ENCODE data around the gene C1orf174.

Gene C1orf174

DNA sequence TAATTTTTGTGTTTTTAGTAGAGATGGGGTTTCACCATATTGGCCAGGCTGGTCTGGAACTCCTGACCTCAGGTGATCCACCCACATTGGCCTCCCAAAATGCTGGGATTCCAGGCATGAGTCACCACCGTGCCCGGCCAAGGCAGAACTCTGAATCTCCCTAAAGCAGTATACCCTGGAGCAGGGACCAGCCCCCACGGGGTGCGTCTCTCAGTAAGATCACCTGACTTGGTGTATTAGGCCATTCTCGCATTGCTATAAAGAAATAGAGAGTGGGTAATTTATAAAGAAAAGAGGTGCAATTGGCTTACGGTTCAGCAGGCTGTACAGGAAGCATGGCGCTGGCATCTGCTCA is 28.6 kb downstream of the C1orf174 start:
- no peaks in the 10 kb centered on the region for H3K27me3 Mint-ChIP-seq
- intact Hi-C loops (cut with micrococcal nuclease): no loop called here
- no peaks in the 10 kb centered on the region for H3K9me3 Mint-ChIP-seq
- no peaks in the 10 kb centered on the region for H3K4me1 Mint-ChIP-seq (ENCODE audit: low read depth)
- H3K27ac Mint-ChIP-seq: no peak overlapping the region
- peaks cover 97% of the 10 kb centered on the region for H3K36me3 Mint-ChIP-seq (ENCODE audit: low read depth)
- no peak overlapping the region for H3K4me3 Mint-ChIP-seq

- Mint-ChIP-seq H3K27me3 (no peaks in the 10 kb centered on the region), H3K4me3 (no peak overlapping the region), H3K4me1 (ENCODE audit: low read depth) (peaks cover 5% of the 10 kb centered on the region)
Observed at GRCh38 chr1:3869751-3870301, 30.2 kb downstream of the C1orf174 start.

DNA sequence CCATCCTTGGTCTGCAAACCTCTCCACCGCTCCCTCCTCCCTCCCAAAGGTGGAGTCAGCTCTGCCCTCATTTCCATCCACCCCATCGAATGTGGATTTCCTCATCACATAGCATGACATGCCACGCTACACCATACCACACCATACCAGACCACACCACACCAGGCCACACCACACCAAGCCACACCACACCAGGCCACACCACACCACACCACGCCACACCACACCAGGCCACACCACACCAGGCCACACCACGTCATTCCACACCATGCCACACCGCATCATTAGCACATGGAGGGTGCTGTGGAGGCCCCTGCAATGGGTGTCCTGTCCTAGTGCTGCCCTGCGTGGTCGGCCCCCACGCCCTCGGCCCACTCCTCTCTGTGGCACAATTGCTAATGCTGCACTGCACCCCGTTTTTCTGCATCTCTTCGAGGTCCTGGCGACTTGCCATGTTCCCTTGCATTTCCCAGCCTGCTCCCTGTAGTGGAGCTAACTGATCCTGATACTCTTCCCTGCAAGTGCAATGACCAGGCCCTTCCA is 31.5 kb downstream of the C1orf174 start:
- Mint-ChIP-seq H3K4me1 (ENCODE audit: low read depth) (peaks cover 7% of the 10 kb centered on the region), H3K27me3 (no peaks in the 10 kb centered on the region), H3K27ac (no peak overlapping the region), H3K9me3 (no peaks in the 10 kb centered on the region), H3K4me3 (no peak overlapping the region), H3K36me3 (ENCODE audit: low read depth) (peaks cover 76% of the 10 kb centered on the region)
- intact Hi-C loops (cut with micrococcal nuclease): no loop called here

More at GRCh38 chr1:3869751-3870301, 30.2 kb downstream of the C1orf174 start:
- Mint-ChIP-seq H3K36me3 (ENCODE audit: low read depth) (peaks cover 84% of the 10 kb centered on the region), H3K27ac (no peak overlapping the region), H3K9me3 (no peaks in the 10 kb centered on the region)
- intact Hi-C loops (cut with micrococcal nuclease): no loop called here

DNA sequence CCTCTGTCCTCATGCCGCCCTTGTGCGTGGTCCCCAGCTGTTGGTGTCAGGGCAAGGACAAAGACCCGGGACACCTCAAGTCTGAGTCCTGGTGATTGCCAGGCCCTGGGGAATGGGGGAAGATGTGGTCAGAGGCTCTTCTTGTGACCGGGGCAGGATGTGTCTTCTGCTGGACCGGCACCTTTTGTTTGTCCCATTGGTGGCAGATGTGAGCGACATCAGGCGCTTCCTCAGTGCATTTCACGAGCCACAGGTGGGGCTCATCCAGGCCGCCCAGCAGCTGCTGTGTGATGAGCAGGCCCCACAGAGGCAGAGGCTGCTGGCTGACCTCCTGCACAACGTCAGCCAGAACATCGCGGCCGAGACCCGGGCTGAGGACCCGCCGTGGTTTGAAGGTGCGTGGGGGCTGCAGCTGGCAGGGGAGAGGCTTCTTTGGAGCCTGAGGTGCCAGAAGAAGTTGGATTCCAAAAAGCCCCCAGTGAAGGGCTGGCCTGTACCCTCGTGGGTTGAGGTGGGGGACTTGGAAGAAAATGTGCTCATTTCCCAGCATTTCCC is 34.4 kb downstream of the C1orf174 start:
- intact Hi-C loops (cut with micrococcal nuclease): no loop called here
- no peaks in the 10 kb centered on the region for H3K9me3 Mint-ChIP-seq
- no peak overlapping the region for H3K4me3 Mint-ChIP-seq
- no peaks in the 10 kb centered on the region for H3K27me3 Mint-ChIP-seq
- H3K4me1 Mint-ChIP-seq (ENCODE audit: low read depth): peaks cover 7% of the 10 kb centered on the region
- H3K27ac Mint-ChIP-seq: no peak overlapping the region
- H3K36me3 Mint-ChIP-seq (ENCODE audit: low read depth): peaks cover 52% of the 10 kb centered on the region

DNA sequence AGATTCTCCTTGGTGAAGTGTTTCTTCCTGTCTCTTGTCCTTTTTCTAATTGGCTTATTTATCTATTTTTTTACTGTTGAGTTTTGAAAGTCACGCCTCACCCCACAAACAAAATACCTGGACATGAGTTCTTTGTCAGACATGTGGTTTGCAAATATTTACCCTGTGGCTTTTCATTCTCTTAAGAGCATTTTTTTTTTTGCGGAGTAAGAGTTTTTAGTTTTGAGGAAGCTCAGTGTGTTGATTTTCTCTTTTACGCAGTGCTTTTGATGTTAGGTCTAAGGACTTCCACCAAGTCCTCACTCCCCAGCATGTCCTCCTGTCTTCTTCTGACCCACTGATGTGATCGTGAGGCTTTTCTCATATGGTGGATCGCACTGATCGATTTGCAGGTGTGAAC is 35.2 kb downstream of the C1orf174 start:
- intact Hi-C loops (cut with micrococcal nuclease): no loop called here
- H3K27me3 Mint-ChIP-seq: no peaks in the 10 kb centered on the region
- peaks cover 9% of the 10 kb centered on the region for H3K4me1 Mint-ChIP-seq (ENCODE audit: low read depth)
- no peaks in the 10 kb centered on the region for H3K9me3 Mint-ChIP-seq
- peaks cover 44% of the 10 kb centered on the region for H3K36me3 Mint-ChIP-seq (ENCODE audit: low read depth)
- H3K4me3 Mint-ChIP-seq: no peak overlapping the region
- H3K27ac Mint-ChIP-seq: no peak overlapping the region

- Mint-ChIP-seq H3K27me3 (no peaks in the 10 kb centered on the region), H3K4me3 (no peak overlapping the region)
- intact Hi-C loops (cut with micrococcal nuclease): no loop called here
Observed at GRCh38 chr1:3863231-3863935, 36.7 kb downstream of the C1orf174 start.

DNA sequence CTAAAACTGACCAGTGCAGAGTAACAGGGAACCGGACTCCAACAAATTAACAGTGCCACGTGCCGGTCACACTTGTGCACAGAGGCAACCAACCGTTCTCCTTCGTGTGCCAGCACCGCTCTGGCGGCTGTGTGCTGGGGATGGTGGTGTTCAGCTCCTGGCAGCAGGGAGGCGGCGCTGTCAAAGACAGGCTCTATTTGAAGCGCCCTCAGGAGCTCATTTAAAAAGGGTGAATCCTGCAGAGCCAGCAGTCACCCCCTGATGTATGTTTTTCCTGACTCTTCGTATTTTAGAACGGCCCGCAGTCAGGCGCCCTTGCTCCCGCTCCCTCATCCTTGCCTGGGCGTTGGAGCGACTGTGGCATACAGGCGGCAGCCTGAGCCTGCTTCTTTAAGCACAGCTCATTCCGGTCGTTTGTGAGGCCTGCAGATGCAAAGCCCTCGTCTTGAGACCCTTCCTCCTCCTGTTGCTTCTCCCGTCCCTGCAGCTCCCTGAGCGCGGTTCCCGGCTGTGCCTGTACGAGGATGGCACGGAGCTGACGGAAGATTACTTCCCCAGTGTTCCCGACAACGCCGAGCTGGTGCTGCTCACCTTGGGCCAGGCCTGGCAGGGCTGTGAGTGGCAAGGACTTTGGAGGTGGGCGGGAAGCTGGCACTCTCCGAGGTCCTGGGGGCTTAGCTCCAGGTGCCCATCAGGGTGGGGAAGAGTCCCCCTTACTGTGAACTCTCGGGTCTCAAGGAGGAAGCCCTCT is 41.7 kb downstream of the C1orf174 start:
- H3K27ac Mint-ChIP-seq: no peak overlapping the region
- H3K4me1 Mint-ChIP-seq (ENCODE audit: low read depth): peaks cover 37% of the 10 kb centered on the region
- H3K4me3 Mint-ChIP-seq: peak overlapping the region; percentile 97
- intact Hi-C loops (cut with micrococcal nuclease): no loop called here
- H3K36me3 Mint-ChIP-seq (ENCODE audit: low read depth): peaks cover 11% of the 10 kb centered on the region
- H3K9me3 Mint-ChIP-seq: no peaks in the 10 kb centered on the region
- H3K27me3 Mint-ChIP-seq: no peaks in the 10 kb centered on the region

More at GRCh38 chr1:3863231-3863935, 36.7 kb downstream of the C1orf174 start:
- H3K27ac Mint-ChIP-seq: no peak overlapping the region
- H3K36me3 Mint-ChIP-seq (ENCODE audit: low read depth): peaks cover 29% of the 10 kb centered on the region
- peaks cover 24% of the 10 kb centered on the region for H3K4me1 Mint-ChIP-seq (ENCODE audit: low read depth)
- no peaks in the 10 kb centered on the region for H3K9me3 Mint-ChIP-seq

- intact Hi-C loops (cut with micrococcal nuclease): loop anchor here (1.0 to 2.0 kb wide), 2 partner anchors 33 to 43 kb away; partner anchors contain the start of gene C1orf174
- no peaks in the 10 kb centered on the region for H3K9me3 Mint-ChIP-seq
- peak overlapping the region; percentile 88 for H3K27ac Mint-ChIP-seq
- no peaks in the 10 kb centered on the region for H3K27me3 Mint-ChIP-seq
- peak overlapping the region; percentile 97 for H3K4me3 Mint-ChIP-seq
- H3K4me1 Mint-ChIP-seq (ENCODE audit: low read depth): peaks cover 37% of the 10 kb centered on the region
- peaks cover 8% of the 10 kb centered on the region for H3K36me3 Mint-ChIP-seq (ENCODE audit: low read depth)
Observed at GRCh38 chr1:3857791-3858129, 42.3 kb downstream of the C1orf174 start.

- Mint-ChIP-seq H3K4me3 (peak within 1 kb of the TSS; percentile 97), H3K9me3 (no peaks in the 10 kb centered on the region), H3K27ac (peak within 1 kb of the TSS; percentile 88), H3K27me3 (no peaks in the 10 kb centered on the region), H3K36me3 (ENCODE audit: low read depth) (peaks cover 8% of the 10 kb centered on the region), H3K4me1 (ENCODE audit: low read depth) (peaks cover 37% of the 10 kb centered on the region)
- intact Hi-C loops (cut with micrococcal nuclease): loop anchor here (1.0 to 2.0 kb wide), 2 partner anchors 34 to 43 kb away; partner anchors contain the start of gene C1orf174
Observed at GRCh38 chr1:3856923-3857790, 42.9 kb downstream of the C1orf174 start, which contains the start of the genes CEP104 and DFFB. Gene CEP104, minus strand, starts transcription at chr1:3857211. Its CDS starts 4,804 bp downstream, at chr1:3852407. Gene DFFB, plus strand, starts transcription at chr1:3857476. Its CDS starts 128 bp downstream, at chr1:3857604.

- no peaks in the 10 kb centered on the region for H3K27me3 Mint-ChIP-seq
- H3K36me3 Mint-ChIP-seq (ENCODE audit: low read depth): peaks cover 36% of the 10 kb centered on the region
- H3K4me1 Mint-ChIP-seq (ENCODE audit: low read depth): peaks cover 16% of the 10 kb centered on the region
- H3K4me3 Mint-ChIP-seq: no peak overlapping the region
- no peak overlapping the region for H3K27ac Mint-ChIP-seq
- intact Hi-C loops (cut with micrococcal nuclease): no loop called here
- no peaks in the 10 kb centered on the region for H3K9me3 Mint-ChIP-seq
Observed at GRCh38 chr1:3852711-3853485, 47.2 kb downstream of the C1orf174 start.

GRCh38 chr1:3852091-3852490 is 48.0 kb downstream of the C1orf174 start:
- peaks cover 39% of the 10 kb centered on the region for H3K36me3 Mint-ChIP-seq (ENCODE audit: low read depth)
- intact Hi-C loops (cut with micrococcal nuclease): no loop called here
- no peak overlapping the region for H3K27ac Mint-ChIP-seq
- H3K27me3 Mint-ChIP-seq: no peaks in the 10 kb centered on the region
- H3K4me1 Mint-ChIP-seq (ENCODE audit: low read depth): peaks cover 16% of the 10 kb centered on the region
- H3K4me3 Mint-ChIP-seq: no peak overlapping the region
- no peaks in the 10 kb centered on the region for H3K9me3 Mint-ChIP-seq

GRCh38 chr1:3851292-3851691 is 48.8 kb downstream of the C1orf174 start:
- Mint-ChIP-seq H3K4me3 (no peak overlapping the region), H3K27ac (no peak overlapping the region), H3K36me3 (ENCODE audit: low read depth) (peaks cover 45% of the 10 kb centered on the region), H3K9me3 (no peaks in the 10 kb centered on the region), H3K27me3 (no peaks in the 10 kb centered on the region), H3K4me1 (ENCODE audit: low read depth) (peaks cover 15% of the 10 kb centered on the region)
- intact Hi-C loops (cut with micrococcal nuclease): no loop called here

All from dendritic cell treated with granulocyte-macrophage colony-stimulating factor and Interleukin-4, amounts not matched to agents 40 ng/mL and 50 ng/mL, for 4 days (primary cell).